IMR-90 (cell line): Measurements from ENCODE around the gene PARP3.

Experiments used
- MAFK ChIP-seq: IDR thresholded peaks from 2 replicates; pipeline ENCODE4 v1.6.1; 2012; ENCODE audit warnings: low read depth, low read length, improper control_type of control experiment
- MXI1 ChIP-seq: IDR thresholded peaks from 2 replicates; pipeline ENCODE4 v1.6.1; 2012; ENCODE audit warnings: low read depth, mild to moderate bottlenecking, low read length, moderate library complexity, borderline replicate concordance
- POLR2A ChIP-seq: IDR thresholded peaks from 2 replicates; pipeline ENCODE4 v1.6.1; 2012; ENCODE audit warnings: mild to moderate bottlenecking, low read depth, low read length
- TF ChIP-seq, protein P1 (sequence below): conservative IDR thresholded peaks from 2 replicates; pipeline ENCODE4 v1.5.1; 2012; ENCODE audit warnings: mild to moderate bottlenecking, low read depth, low read length, improper control_type of control experiment

DNA sequence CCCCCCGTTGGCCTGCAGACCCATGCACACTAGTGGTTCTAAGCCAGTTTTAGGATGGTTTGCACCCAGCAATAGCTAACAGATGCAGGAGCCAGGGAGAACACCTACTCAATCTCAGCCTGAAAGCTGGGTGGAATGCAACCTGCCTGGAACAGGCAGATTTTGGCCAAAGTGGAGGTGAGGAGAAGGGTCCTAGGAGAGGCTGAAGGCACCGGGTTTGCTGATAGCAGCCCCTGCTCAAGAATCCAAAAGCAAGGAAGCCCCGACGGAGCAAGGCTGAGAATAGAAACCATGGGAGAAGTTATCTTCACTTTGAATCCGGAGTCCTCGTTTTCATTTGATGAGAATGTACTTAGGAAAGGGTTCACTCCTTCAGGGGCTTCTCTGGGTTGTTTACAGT is 10.4 kb upstream of the PARP3 start:
- TF ChIP-seq, protein P1, sequence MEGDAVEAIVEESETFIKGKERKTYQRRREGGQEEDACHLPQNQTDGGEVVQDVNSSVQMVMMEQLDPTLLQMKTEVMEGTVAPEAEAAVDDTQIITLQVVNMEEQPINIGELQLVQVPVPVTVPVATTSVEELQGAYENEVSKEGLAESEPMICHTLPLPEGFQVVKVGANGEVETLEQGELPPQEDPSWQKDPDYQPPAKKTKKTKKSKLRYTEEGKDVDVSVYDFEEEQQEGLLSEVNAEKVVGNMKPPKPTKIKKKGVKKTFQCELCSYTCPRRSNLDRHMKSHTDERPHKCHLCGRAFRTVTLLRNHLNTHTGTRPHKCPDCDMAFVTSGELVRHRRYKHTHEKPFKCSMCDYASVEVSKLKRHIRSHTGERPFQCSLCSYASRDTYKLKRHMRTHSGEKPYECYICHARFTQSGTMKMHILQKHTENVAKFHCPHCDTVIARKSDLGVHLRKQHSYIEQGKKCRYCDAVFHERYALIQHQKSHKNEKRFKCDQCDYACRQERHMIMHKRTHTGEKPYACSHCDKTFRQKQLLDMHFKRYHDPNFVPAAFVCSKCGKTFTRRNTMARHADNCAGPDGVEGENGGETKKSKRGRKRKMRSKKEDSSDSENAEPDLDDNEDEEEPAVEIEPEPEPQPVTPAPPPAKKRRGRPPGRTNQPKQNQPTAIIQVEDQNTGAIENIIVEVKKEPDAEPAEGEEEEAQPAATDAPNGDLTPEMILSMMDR: no peak
- no peak for TF ChIP-seq MXI1
- TF ChIP-seq POLR2A: no peak
- no peak for TF ChIP-seq MAFK
